Measurements from ENCODE around the gene COL19A1.

The COL19A1 gene

GRCh38 chr6:70059039-70059719 is 192.8 kb downstream of the COL19A1 start:
- DNase-seq (ENCODE audit: low spot score) = no peak

DNA sequence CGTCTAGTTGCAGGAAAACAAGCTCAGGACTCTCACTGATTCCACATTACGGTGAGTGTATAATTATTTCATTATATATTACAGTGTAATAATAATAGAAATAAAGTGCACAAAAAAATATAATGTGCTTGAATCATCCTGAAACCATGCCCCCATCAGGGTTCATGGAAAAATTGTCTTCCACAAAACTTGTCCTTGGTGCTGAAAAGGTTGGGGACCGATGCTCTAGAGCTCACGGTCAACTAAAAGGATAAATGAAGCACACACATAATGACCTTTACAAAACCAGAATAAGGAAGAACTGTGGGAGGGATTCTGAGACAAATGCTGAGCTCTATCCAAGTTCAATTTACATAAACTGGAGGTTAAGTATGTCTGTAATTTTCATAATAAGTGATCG is 194.3 kb downstream of the COL19A1 start:
- DNase-seq (ENCODE audit: low spot score) = no peak

GRCh38 chr6:70061546-70061945 is 195.2 kb downstream of the COL19A1 start:
- no peak for DNase-seq (ENCODE audit: low spot score)

- DNase-seq (ENCODE audit: low spot score) = no peak
These were observed 195.7 kb downstream of the COL19A1 start for GRCh38 chr6:70062010-70062409.

DNA sequence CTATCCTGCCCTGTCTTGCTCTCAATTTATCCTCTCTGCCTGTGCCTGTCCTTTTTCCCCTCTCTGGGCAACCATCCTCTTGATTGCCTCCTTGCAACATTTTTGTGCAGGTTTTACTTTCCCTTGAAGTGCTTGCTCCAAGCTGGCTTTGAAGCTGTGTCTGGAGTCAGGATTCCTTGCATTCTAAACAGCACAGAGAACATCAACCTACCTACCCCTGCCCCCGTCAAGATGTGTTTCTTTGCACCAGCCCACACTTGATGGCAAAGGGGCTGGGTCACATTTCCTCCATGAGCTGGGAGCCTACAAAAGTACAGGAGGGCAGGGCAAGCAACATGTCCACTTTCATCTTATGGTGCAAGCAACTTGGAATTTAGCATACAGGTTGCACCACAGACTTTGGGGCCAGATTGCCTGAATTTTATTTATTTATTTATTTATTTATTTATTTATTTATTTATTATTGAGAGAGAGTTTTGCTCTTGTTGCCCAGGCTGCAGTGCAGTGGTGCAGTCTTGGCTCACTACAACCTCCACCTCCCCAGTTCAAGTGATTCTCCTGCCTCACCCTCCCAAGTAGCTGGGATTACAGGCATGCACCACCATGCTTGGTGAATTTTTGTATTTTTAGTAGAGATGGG is 206.3 kb downstream of the COL19A1 start:
- DNase-seq (ENCODE audit: low spot score) = no peak

DNA sequence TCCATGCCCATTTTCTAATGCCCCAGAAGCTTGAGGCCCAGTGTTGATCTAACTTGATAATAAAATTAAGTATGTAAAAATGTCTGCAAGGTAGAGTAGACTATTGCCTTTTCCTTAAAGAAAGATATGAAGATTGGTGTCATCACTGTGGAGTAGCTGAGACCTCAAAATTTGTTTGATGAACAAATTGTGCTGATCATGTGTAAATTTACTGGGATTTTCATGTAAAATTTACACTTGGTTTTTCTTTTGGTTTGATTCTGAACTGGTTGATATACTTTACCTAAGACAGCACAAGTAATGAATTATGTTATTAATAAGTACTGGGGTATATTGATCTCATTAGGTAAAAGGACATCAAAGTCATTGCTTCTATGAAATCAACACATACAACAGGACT is 207.3 kb downstream of the COL19A1 start:
- DNase-seq (ENCODE audit: low spot score) = no peak

- no peak for DNase-seq (ENCODE audit: low spot score)
These were observed 212.9 kb downstream of the COL19A1 start for GRCh38 chr6:70079241-70079640.

DNA sequence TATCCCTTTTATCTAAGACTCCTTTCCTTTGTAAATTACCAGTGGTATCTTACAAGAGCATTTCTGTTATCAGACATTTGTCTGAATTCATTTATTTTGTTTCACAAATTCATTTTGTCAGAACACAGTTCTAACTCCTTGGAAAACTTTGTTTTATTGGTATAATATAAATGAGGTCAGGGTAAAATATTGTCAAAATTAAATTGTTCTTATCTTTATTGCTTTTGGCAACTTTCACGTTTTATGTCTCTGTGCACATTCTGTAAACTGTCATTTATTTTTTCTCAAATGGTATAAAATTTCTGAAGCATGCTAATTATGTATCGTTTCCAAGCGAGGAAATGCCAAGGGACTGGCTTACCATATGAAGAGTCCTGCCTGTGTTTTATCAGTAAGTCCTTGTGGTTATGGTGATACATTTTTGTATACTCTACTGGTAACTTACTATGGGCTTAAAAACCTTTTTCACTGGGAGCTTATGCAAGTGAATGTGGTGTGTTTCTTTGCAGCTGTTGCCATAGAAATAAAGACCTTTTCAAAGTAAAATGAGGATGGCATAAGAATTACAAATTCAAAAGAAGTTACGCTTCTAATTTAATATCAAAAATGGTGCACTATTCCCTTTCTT is 214.2 kb downstream of the COL19A1 start:
- DNase-seq (ENCODE audit: low spot score) = no peak

- DNase-seq (ENCODE audit: low spot score) = no peak
These were observed 216.5 kb downstream of the COL19A1 start for GRCh38 chr6:70082830-70083229.

- no peak for DNase-seq (ENCODE audit: low spot score)
These were observed 220.4 kb downstream of the COL19A1 start for GRCh38 chr6:70086806-70087205.

GRCh38 chr6:70094156-70094555 is 227.8 kb downstream of the COL19A1 start:
- no peak for DNase-seq (ENCODE audit: low spot score)

- DNase-seq (ENCODE audit: low spot score) = no peak
These were observed 233.4 kb downstream of the COL19A1 start for GRCh38 chr6:70099732-70100131.

DNA sequence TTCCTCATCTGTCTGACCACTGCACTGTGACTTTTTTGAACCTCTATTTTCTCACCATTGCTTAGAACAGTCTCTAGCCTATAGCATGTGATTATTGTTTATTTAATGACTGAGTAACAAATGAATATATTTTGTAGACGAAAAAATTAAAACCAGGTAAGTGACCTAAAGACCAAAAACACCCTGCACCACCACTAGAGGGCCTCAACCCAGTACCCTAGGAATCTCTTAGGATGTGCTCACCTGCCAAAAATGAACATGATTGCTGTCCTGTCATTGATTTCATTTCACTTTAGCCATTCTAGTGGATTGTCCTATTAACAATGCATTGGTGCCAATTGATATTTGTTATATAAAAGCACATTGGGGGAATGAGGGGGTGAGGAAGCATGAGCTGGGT is 237.4 kb downstream of the COL19A1 start:
- DNase-seq (ENCODE audit: low spot score) = no peak

- peak; percentile 63 for DNase-seq (ENCODE audit: low spot score)
These were observed 241.7 kb downstream of the COL19A1 start for GRCh38 chr6:70107852-70108629.

DNA sequence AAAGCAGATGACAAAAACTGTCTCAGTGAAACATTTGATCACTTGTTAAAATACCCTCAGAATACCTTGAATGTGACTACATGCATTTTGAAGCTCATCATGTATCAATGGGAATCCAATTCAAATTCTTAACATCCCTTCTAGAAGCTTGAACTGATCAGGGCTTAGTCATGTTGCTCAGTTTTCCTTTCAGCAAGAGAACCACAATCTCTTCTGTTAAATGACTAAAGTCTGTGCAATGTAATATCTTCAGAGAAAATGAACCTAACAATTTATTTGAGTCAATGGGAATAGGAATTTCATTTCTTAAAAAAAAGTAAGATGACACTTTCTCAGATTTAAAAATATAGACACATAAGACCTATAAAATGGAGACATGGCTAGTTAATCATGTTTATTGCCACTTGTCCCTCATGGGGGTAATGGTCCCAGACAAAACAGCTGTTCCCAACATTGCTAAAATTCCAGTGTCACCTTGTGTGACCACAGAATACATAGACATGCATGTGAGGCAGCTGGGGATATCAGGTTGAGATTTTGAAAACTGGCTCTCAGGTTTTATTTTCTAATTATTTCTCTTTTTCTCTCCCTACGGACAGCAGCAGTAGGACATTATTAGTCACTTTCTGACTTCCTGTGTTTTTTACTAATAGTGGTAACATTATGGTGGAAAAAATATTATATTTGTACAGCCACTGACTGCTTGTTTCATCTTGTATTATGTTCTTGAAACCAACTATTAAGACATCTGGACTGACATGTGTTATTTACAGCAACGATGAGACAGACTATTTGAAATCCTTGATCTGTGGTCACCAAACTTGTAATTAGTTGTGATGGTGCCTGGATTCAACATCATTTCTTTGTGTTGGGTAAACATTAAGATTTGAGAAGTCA is 244.0 kb downstream of the COL19A1 start:
- no peak for DNase-seq (ENCODE audit: low spot score)

DNA sequence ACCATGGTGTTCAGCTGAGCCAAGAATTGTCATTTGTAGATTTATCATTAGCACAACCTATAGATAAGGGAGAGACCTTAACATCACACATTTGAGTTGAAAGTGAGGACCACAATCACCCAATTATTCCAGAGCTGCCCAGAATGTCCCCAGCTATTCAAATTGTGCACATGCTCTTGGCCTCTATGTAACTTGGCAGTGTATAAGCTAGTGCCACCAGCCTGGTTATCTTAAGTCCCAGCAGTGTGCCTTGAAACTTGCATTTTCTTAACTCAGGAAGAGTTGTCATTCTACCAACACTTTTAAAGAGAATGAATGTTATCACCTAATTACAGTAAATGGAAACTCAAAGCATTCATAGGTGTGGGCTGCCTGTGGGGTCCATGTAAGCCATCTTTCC is 245.4 kb downstream of the COL19A1 start:
- no peak for DNase-seq (ENCODE audit: low spot score)

DNA sequence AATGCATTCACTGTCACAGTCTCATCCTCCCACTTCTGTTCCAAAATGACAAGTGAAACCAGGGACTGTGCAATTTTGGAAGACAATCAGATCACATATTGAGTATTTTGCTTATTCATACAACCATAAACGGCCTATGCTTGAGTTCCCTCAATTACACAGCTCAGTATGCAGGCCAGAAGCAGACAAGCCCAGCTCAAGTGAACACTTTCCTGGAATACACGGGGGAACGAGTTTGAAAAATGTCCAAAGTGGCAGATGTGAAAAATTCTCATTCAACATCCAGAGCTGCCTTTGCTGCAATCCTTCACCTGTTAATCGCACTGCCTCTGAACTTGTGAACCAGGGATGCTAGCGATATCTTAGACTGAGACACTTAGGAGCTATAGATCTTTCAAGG is 246.4 kb downstream of the COL19A1 start:
- no peak for DNase-seq (ENCODE audit: low spot score)

- no peak for DNase-seq (ENCODE audit: low spot score)
These were observed 246.8 kb downstream of the COL19A1 start for GRCh38 chr6:70113171-70113570.

DNA sequence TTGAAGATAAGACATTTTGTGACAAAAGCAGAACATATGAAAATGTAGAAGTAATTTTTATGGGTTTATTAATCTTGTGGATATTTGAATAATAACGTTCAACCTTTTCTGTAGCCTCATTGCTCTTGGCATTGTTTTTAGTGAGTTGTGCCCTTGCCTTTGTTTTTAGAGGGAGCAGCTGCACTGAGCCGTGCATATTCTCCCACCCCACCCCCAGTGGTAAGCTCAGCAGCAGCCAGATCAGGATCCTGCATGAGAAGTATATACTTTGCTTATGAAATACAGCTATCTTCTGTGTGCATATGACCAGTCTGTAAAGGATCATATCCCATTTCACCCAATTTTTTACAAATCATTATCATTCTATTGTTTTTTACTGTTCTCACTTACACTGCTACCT is 252.3 kb downstream of the COL19A1 start:
- no peak for DNase-seq (ENCODE audit: low spot score)

GRCh38 chr6:70119218-70119835 is 253.0 kb downstream of the COL19A1 start:
- no peak for DNase-seq (ENCODE audit: low spot score)

DNA sequence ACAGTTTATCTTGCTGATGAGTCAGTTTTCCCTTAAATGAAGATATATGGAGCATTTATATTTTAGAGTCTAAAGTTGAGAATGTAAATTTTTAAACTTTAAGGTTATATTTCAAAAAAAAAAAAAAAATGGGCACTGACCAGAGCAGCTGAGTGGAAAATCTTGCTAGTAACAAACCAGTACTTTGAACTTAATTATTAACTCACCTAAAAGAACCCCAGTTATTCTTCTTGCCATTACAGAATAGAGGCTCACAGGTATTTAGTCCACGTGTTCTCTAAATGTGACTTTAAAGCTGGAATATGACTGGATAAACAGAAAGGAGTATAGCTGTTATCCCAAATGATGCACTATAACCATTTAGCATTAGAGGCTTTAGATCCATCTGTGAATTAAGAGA is 258.1 kb downstream of the COL19A1 start:
- DNase-seq (ENCODE audit: low spot score) = no peak
